AG10803 (cell line): ENCODE data around the gene TMEM187.

Experiments used
- DNase-seq: peaks from one replicate; pipeline ENCODE4 v3.0.0; 2010; ENCODE audit warnings: low read depth
- H3K4me3 ChIP-seq: 2 replicates; pipeline ENCODE4 v1.5.1; 2011; ENCODE audit warnings: mild to moderate bottlenecking, low read length, control low read depth
- CTCF ChIP-seq: conservative IDR thresholded peaks from 2 replicates; pipeline ENCODE4 v1.5.1; 2011; ENCODE audit warnings: mild to moderate bottlenecking, low read length, control low read depth, inconsistent platforms

Gene TMEM187

GRCh38 chrX:153944800-153945150, 27.8 kb upstream of the TMEM187 start:
- no peak for DNase-seq
- no peak overlapping the region for H3K4me3 ChIP-seq
- TF ChIP-seq CTCF = no peak

GRCh38 chrX:153945956-153946943, 26.3 kb upstream of the TMEM187 start:
- DNase-seq = no peak
- H3K4me3 ChIP-seq = no peak overlapping the region
- TF ChIP-seq CTCF = no peak

GRCh38 chrX:153947009-153947769, 25.4 kb upstream of the TMEM187 start:
- TF ChIP-seq CTCF = peak; percentile 81
- no peak overlapping the region for H3K4me3 ChIP-seq
- peak; percentile 68 for DNase-seq

GRCh38 chrX:153948002-153948466, 24.5 kb upstream of the TMEM187 start:
- no peak for TF ChIP-seq CTCF
- no peak overlapping the region for H3K4me3 ChIP-seq
- DNase-seq = no peak

GRCh38 chrX:153948847-153949805, 23.4 kb upstream of the TMEM187 start:
- no peak for TF ChIP-seq CTCF
- H3K4me3 ChIP-seq = no peak overlapping the region
- no peak for DNase-seq

- no peak for TF ChIP-seq CTCF
- DNase-seq = no peak
- no peak overlapping the region for H3K4me3 ChIP-seq
Measured at GRCh38 chrX:153950127-153950526, 22.4 kb upstream of the TMEM187 start.
